Right lobe of liver (tissue), 6 donors: Measurements from ENCODE around the gene FERMT1. TPM values are rescaled to one million over a fixed set of nuclear protein-coding genes. Genes with fewer than 3 reads are reported as not detected.

ENCODE experiments used
- ATAC-seq, 4 donors: fragments of 200-7000 bp; cut with Tn5 transposase; one replicate each; pipeline ENCODE4 v1.9.1; 2020; ENCODE audit warnings: mild to moderate bottlenecking in 4 of 4, moderate library complexity in 4 of 4
- DNase-seq, 3 donors: peaks; one replicate each; pipeline ENCODE4 v3.0.0-alpha.2; 2020
- H3K27ac ChIP-seq, 3 donors: fragments of 200-600 bp; one replicate each; pipeline ENCODE4 v1.8.0; 2022
- H3K27me3 ChIP-seq, 2 donors: fragments of 200-600 bp; one replicate each; pipeline ENCODE4 v1.8.0; 2022
- H3K36me3 ChIP-seq, 4 donors: fragments of 200-600 bp; sonication (generic) in 1 of 4; one replicate each; pipeline versions ENCODE4 v1.5.1 to v1.8.0; 2017 to 2022; ENCODE audit warnings: control low read depth in 1 of 4
- H3K4me1 ChIP-seq, 4 donors: fragments of 200-600 bp; sonication (generic) in 1 of 4; one replicate each; pipeline versions ENCODE4 v1.5.1 to v1.8.0; 2017 to 2022; ENCODE audit warnings: control low read depth in 1 of 4
- H3K4me3 ChIP-seq, 3 donors: fragments of 200-600 bp; one replicate each; pipeline ENCODE4 v1.8.0; 2022
- H3K9me3 ChIP-seq, 4 donors: fragments of 200-600 bp; sonication (generic) in 1 of 4; one replicate each; pipeline versions ENCODE4 v1.5.1 to v1.8.0; 2017 to 2022; ENCODE audit warnings: control low read depth in 1 of 4
- POLR2A ChIP-seq: fragments of 450-650 bp; IDR thresholded peaks from one replicate; pipeline ENCODE4 v1.6.1; 2017; ENCODE audit warnings: antibody characterized with exemption, mild to moderate bottlenecking
- WGBS: methylation state at CpG from one replicate; pipeline ENCODE4 v1.1.6; 2018; ENCODE audit warnings: low coverage, low lambda C conversion rate; ENCODE audit not compliant: insufficient coverage; ENCODE audit errors: missing lambda C conversion rate; 5-methylcytosine and 5-hydroxymethylcytosine counted together
- intact Hi-C, 2 donors: fragments of 100-400 bp; cut with DNase I; formaldehyde crosslinking; loops; one replicate each; pipeline versions ENCODE4 v1.11.2 to v1.14.1; 2022
- total RNA-seq, 6 experiments: library from RNA; depleted of rRNA in 2 of 6; stranded (reverse); fragments of >200 nt in 2 of 6; fragmentation: NEBNext Ultra II Directional in 3 of 6; extraction: Animal tissue kit (Norgen Biotek cat#: 25700) in 3 of 6; gene quantifications; one replicate each; pipeline versions ENCODE4 v1.1.0 to v1.2.4, GENCODE V29; 2016 to 2023
- TF ChIP-seq, protein P1 (sequence below), 4 donors: fragments of 200-600 bp in 3 of 4; fragments of 450-650 bp in 1 of 4; IDR thresholded peaks; one replicate each; pipeline versions ENCODE4 v1.5.1 to v1.8.0; 2016 to 2022; ENCODE audit warnings: antibody characterized with exemption in 4 of 4, mild to moderate bottlenecking in 2 of 4
- donor health status: DM: no; HTN: yes; CAD: no.
- donor health status: DM: no; HTN: no; CAD: no.
- donor health status: DM: no; HTN: no; CAD: no.
- donor health status: DM: no; HTN: yes; CAD: no.
- donor health status: DM: no; HTN: yes; CAD: no.

FERMT1 gene
- total RNA-seq, 6 experiments from 2014 or later = 0.15 to 2.0 (median 0.55) TPM

DNA sequence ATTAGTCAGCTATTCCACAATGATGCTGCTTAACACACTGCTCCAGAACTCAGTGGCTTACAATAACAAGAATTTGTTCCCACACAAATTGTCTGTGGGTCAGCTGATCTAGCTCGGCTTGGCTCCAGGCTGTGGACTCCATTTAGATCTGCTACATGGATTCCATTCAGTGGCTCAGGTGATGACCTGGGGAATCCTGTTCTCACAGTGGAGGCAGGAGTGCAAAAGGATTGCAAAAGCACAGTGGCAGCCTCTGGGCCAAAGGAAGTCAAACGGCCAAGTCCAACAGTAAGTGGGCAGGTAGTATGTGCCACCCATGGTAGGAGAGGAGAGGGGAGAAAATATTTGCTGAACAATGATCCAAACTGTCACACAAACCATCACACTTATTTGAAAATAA is 53.2 kb downstream of the FERMT1 start:
- TF ChIP-seq, protein P1, sequence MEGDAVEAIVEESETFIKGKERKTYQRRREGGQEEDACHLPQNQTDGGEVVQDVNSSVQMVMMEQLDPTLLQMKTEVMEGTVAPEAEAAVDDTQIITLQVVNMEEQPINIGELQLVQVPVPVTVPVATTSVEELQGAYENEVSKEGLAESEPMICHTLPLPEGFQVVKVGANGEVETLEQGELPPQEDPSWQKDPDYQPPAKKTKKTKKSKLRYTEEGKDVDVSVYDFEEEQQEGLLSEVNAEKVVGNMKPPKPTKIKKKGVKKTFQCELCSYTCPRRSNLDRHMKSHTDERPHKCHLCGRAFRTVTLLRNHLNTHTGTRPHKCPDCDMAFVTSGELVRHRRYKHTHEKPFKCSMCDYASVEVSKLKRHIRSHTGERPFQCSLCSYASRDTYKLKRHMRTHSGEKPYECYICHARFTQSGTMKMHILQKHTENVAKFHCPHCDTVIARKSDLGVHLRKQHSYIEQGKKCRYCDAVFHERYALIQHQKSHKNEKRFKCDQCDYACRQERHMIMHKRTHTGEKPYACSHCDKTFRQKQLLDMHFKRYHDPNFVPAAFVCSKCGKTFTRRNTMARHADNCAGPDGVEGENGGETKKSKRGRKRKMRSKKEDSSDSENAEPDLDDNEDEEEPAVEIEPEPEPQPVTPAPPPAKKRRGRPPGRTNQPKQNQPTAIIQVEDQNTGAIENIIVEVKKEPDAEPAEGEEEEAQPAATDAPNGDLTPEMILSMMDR (IDR thresholded peaks at IDR 0.05) = no peak
- no peak for TF ChIP-seq POLR2A
- intact Hi-C loops = loop anchor here (10.0 kb wide), 3 partner anchors 55 to 545 kb away; no protein-coding TSS in a partner anchor
- Histone ChIP-seq H3K4me3 (no peak overlapping the region), H3K9me3 (no peaks in the 10 kb centered on the region), H3K4me1 (peaks cover 0 to 44% (median 4%) of the 10 kb centered on the region in 4 donors), H3K36me3 (no peaks in the 10 kb centered on the region), H3K27me3 (no peaks in the 10 kb centered on the region), H3K27ac (no peak overlapping the region)
- peak; percentile 31 to 84 (median 71) for DNase-seq
- 44% methylated on average over 2 of the region's 2 CpGs for WGBS
- ATAC-seq = peak; percentile 60 to 77 (median 68)

DNA sequence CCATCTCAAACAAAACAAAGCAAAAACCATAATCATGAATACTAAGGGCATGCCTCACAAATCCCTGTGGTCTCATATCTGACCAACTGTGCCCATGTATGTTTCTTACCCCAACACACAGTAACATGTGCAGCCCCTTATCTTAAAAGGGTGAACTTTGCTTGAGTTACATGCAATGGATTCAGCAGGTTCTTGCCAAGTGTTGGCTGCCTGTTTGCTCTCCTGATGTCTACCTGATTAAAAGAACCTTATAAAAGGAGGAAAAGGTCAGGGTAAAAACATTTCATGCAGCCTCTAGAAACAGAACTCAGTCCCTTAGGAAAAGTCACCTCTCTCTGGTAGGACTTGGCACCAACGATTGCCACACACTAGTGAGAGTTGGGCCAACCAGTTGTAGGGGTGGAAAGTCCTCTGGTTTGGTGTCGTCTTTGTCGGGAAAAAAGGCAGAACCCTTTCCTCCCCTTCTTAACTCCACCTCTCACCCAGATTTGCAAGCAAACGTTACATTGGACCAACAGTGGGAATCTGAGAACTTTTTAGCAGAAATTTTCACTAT is 55.0 kb downstream of the FERMT1 start:
- Histone ChIP-seq H3K27me3 (no peaks in the 10 kb centered on the region), H3K4me3 (no peak overlapping the region), H3K4me1 (peaks cover 0 to 35% (median 0%) of the 10 kb centered on the region in 4 donors), H3K36me3 (no peaks in the 10 kb centered on the region), H3K9me3 (no peaks in the 10 kb centered on the region), H3K27ac (peak overlapping the region in 1 of 3 donors; percentile 61)
- ATAC-seq (peak; percentile 74 to 80 (median 78)), DNase-seq (peak in 1 of 3 donors; percentile 63)
- 17% methylated on average over 4 of the region's 4 CpGs for WGBS
- TF ChIP-seq, protein P1 (IDR thresholded peaks at IDR 0.05) = no peak
- TF ChIP-seq POLR2A = no peak
- intact Hi-C loops = loop anchor here in 1 of 2 donors (10.0 kb wide), 1 partner anchor 53 kb away; no protein-coding TSS in a partner anchor

DNA sequence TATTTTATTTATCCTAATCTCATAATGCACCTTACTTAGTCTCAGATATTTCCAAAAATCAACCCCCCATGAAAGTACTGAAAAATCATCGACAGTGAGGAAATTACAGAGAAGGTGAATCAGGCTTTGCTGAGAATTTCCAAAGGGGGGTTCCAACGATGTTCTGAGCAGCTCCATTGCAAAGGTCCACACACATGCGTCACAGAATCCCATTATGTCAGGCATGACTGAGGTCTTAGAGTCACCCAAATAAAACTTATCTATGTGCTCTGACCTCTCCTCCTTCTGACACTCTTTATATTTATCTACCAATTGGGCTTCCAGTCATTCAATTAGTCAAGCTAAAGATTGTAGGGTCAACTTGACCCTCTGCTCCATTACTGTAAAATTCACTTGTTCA is 56.2 kb downstream of the FERMT1 start:
- Histone ChIP-seq H3K27ac (no peak overlapping the region), H3K4me3 (no peak overlapping the region), H3K36me3 (no peaks in the 10 kb centered on the region), H3K4me1 (peaks cover 0 to 35% (median 0%) of the 10 kb centered on the region in 4 donors), H3K9me3 (no peaks in the 10 kb centered on the region), H3K27me3 (no peaks in the 10 kb centered on the region)
- no peak for DNase-seq
- no peak for ATAC-seq
- no peak for TF ChIP-seq POLR2A
- TF ChIP-seq, protein P1 (IDR thresholded peaks at IDR 0.05) = no peak
- intact Hi-C loops = loop anchor here in 1 of 2 donors (10.0 kb wide), 1 partner anchor 52 kb away; no protein-coding TSS in a partner anchor
- 71% methylated on average over 3 of the region's 3 CpGs for WGBS

DNA sequence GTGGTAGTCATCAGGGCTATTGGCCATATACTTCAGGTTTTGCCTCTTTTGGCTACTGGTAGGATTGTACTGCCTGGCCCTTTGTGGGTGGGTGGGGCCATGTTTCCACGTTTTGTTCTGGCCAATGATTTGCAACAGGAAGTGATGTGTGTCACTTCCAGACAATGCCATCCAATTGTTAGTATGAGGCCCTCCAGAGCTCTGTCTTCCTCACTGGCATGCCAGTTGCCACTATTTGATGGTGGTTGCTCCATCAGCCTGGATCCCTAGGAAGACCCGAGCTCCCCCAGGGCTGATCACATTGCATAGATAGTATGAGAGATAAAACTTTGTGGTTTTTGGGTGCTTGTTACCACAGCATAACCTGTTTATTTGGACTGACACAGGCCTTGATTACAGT is 61.3 kb downstream of the FERMT1 start:
- 57% methylated on average over 2 of the region's 2 CpGs for WGBS
- H3K4me1 ChIP-seq = no peaks in the 10 kb centered on the region
- TF ChIP-seq, protein P1 (IDR thresholded peaks at IDR 0.05) = no peak
- TF ChIP-seq POLR2A = no peak
- H3K36me3 ChIP-seq = no peaks in the 10 kb centered on the region
- ATAC-seq = no peak
- no peaks in the 10 kb centered on the region for H3K9me3 ChIP-seq
- intact Hi-C loops = loop anchor here in 1 of 2 donors (10.0 kb wide), 1 partner anchor 47 kb away; no protein-coding TSS in a partner anchor
- no peak overlapping the region for H3K4me3 ChIP-seq
- H3K27me3 ChIP-seq = no peaks in the 10 kb centered on the region
- no peak for DNase-seq
- H3K27ac ChIP-seq = no peak overlapping the region
